Ishikawa (cell line): ENCODE data around the gene R3HDML.
A peak's percentile ranks its signal among the peaks of the same experiment; 100 is the strongest.

ENCODE experiments used
- CEBPB ChIP-seq: IDR thresholded peaks from 2 replicates; pipeline ENCODE4 v1.6.1; 2012
- CREB1 ChIP-seq: IDR thresholded peaks from 2 replicates; pipeline ENCODE4 v1.6.1; 2012; ENCODE audit warnings: low read depth
- EGR1 ChIP-seq: IDR thresholded peaks from 2 replicates; pipeline ENCODE4 v1.6.1; 2012
- EP300 ChIP-seq: IDR thresholded peaks from 2 replicates; pipeline ENCODE4 v1.6.1; 2012; ENCODE audit warnings: borderline replicate concordance
- FOXM1 ChIP-seq: IDR thresholded peaks from 2 replicates; pipeline ENCODE4 v1.6.1; 2012; ENCODE audit warnings: low read depth, borderline replicate concordance
- MAX ChIP-seq: IDR thresholded peaks from 2 replicates; pipeline ENCODE4 v1.6.1; 2012
- NFIC ChIP-seq: IDR thresholded peaks from 2 replicates; pipeline ENCODE4 v1.6.1; 2012
- RAD21 ChIP-seq: IDR thresholded peaks from 2 replicates; pipeline ENCODE4 v1.6.1; 2012; ENCODE audit warnings: low read depth
- TAF1 ChIP-seq: IDR thresholded peaks from 2 replicates; pipeline ENCODE4 v1.6.1; 2012; ENCODE audit warnings: low read depth, mild to moderate bottlenecking
- TCF12 ChIP-seq: IDR thresholded peaks from 2 replicates; pipeline ENCODE4 v1.6.1; 2012; ENCODE audit warnings: low read depth
- TEAD4 ChIP-seq: IDR thresholded peaks from 2 replicates; pipeline ENCODE4 v1.6.1; 2012
- USF1 ChIP-seq: IDR thresholded peaks from 2 replicates; pipeline ENCODE4 v1.6.1; 2012
- YY1 ChIP-seq: IDR thresholded peaks from 2 replicates; pipeline ENCODE4 v1.6.1; 2012; ENCODE audit warnings: low read depth
- ZBTB7A ChIP-seq: IDR thresholded peaks from 2 replicates; pipeline ENCODE4 v1.6.1; 2012; ENCODE audit warnings: low read depth
- TF ChIP-seq, protein P1 (sequence below): IDR thresholded peaks from 2 replicates; pipeline ENCODE4 v1.6.1; 2012; ENCODE audit warnings: low read depth, mild to moderate bottlenecking

The R3HDML gene

GRCh38 chr20:44394452-44394701, 57.5 kb downstream of the R3HDML start:
- TF ChIP-seq RAD21 (no peak), EP300 (no peak)

- TF ChIP-seq ZBTB7A (no peak), MAX (no peak), USF1 (no peak), CREB1 (no peak), RAD21 (no peak), EP300 (no peak), YY1 (no peak), NFIC (no peak), EGR1 (no peak), TCF12 (no peak), CEBPB (no peak), TEAD4 (no peak), FOXM1 (no peak), TAF1 (no peak)
- TF ChIP-seq, protein P1, sequence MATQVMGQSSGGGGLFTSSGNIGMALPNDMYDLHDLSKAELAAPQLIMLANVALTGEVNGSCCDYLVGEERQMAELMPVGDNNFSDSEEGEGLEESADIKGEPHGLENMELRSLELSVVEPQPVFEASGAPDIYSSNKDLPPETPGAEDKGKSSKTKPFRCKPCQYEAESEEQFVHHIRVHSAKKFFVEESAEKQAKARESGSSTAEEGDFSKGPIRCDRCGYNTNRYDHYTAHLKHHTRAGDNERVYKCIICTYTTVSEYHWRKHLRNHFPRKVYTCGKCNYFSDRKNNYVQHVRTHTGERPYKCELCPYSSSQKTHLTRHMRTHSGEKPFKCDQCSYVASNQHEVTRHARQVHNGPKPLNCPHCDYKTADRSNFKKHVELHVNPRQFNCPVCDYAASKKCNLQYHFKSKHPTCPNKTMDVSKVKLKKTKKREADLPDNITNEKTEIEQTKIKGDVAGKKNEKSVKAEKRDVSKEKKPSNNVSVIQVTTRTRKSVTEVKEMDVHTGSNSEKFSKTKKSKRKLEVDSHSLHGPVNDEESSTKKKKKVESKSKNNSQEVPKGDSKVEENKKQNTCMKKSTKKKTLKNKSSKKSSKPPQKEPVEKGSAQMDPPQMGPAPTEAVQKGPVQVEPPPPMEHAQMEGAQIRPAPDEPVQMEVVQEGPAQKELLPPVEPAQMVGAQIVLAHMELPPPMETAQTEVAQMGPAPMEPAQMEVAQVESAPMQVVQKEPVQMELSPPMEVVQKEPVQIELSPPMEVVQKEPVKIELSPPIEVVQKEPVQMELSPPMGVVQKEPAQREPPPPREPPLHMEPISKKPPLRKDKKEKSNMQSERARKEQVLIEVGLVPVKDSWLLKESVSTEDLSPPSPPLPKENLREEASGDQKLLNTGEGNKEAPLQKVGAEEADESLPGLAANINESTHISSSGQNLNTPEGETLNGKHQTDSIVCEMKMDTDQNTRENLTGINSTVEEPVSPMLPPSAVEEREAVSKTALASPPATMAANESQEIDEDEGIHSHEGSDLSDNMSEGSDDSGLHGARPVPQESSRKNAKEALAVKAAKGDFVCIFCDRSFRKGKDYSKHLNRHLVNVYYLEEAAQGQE = no peak
Observed at GRCh38 chr20:44394702-44395460, 58.0 kb downstream of the R3HDML start.

DNA sequence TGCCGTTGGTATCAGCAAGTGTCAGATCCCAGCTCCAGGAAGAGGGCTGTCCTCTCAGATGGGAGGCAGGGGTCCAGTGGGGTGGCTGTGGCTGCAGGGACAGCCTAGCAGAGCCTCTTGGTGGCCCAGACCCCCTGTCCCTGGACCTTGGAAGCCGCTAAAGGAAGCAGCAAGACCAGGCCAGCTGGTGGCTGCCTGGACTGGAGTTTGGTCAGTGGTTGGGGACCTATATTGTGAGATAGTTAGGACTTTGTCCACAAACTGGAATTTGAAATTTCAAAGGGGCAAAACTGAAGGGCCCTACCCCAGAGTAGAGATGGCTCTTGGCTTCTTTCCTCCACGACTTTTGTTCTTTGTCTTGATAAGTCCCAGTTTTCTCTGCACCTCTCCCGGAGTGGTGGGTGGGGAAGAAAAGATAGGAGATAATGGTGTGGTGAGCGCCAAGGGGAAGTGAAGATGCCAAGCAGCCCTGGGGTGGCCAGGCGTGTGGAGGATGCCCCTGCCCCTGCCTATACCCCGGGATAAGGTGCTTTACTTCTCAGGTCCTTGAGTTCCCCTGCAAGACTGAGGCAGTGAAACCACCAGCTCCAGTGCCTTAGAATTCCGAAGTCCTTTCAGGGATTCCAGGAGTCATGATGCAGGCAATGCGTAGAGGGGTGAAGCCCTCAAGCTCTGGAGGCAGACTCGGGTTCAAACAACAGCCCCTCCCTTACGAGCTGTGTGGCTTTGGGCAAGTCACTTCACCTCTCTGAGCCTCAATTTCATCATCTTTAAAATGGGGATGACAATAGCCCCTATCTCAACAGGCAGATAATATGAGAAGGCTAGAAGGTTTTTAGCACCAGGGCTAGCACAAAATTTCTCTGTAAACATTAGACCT, 58.9 kb downstream of the R3HDML start:
- TF ChIP-seq MAX = no peak
- TF ChIP-seq TCF12 = no peak
- TF ChIP-seq TAF1 = no peak
- no peak for TF ChIP-seq EP300
- no peak for TF ChIP-seq ZBTB7A
- TF ChIP-seq CREB1 = no peak
- no peak for TF ChIP-seq FOXM1
- TF ChIP-seq NFIC = no peak
- TF ChIP-seq EGR1 = no peak
- no peak for TF ChIP-seq USF1
- TF ChIP-seq, protein P1 = no peak
- no peak for TF ChIP-seq CEBPB
- no peak for TF ChIP-seq YY1

GRCh38 chr20:44396369-44397130, 59.7 kb downstream of the R3HDML start:
- no peak for TF ChIP-seq ZBTB7A
- no peak for TF ChIP-seq RAD21
- TF ChIP-seq MAX = no peak
- TF ChIP-seq, protein P1 = peak; percentile 78
- no peak for TF ChIP-seq TEAD4
- TF ChIP-seq YY1 = no peak
